OCI-LY1 (cell line): ENCODE results near the gene ASPSCR1.

Experiments used
- EZH2 ChIP-seq: fragments of 200-600 bp; sonication (generic), shearing (Covaris generic); IDR thresholded peaks from 2 replicates; pipeline ENCODE4 v1.8.0; 2017; ENCODE audit warnings: borderline replicate concordance, mixed run types, mild to moderate bottlenecking, antibody characterized with exemption, low read length, moderate library complexity, mixed read lengths
- TF ChIP-seq, protein P1 (sequence below): fragments of 200-600 bp; sonication (generic), shearing (Covaris generic); IDR thresholded peaks from 2 replicates; pipeline ENCODE4 v1.5.1; 2017; ENCODE audit warnings: mild to moderate bottlenecking, antibody characterized with exemption, low read length, moderate library complexity, mixed read lengths

DNA sequence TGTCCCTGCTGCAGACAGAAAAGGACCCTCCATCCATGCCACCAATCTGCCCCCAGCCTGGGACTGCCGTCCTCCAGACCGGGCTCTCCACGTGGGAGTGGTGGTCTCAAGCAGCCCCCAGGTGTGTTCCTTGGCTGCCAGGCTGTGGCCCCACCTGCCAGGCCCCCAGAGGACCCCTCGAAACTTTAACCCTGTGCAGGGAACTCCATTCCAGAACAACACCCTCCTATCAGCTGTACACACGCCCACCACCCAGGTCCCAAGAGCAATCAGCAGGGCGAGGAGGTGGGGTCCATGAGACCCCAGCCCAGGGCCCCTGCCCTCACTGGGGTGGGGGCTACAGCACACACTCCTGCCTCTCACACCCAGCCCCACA lies 41.7 kb upstream of the ASPSCR1 start:
- TF ChIP-seq, protein P1, sequence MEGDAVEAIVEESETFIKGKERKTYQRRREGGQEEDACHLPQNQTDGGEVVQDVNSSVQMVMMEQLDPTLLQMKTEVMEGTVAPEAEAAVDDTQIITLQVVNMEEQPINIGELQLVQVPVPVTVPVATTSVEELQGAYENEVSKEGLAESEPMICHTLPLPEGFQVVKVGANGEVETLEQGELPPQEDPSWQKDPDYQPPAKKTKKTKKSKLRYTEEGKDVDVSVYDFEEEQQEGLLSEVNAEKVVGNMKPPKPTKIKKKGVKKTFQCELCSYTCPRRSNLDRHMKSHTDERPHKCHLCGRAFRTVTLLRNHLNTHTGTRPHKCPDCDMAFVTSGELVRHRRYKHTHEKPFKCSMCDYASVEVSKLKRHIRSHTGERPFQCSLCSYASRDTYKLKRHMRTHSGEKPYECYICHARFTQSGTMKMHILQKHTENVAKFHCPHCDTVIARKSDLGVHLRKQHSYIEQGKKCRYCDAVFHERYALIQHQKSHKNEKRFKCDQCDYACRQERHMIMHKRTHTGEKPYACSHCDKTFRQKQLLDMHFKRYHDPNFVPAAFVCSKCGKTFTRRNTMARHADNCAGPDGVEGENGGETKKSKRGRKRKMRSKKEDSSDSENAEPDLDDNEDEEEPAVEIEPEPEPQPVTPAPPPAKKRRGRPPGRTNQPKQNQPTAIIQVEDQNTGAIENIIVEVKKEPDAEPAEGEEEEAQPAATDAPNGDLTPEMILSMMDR: no peak
- TF ChIP-seq EZH2: no peak
